ENCODE measurements around the gene VPS13D.
A peak's percentile ranks its signal among the peaks of the same experiment; 100 is the strongest.

Gene VPS13D

DNA sequence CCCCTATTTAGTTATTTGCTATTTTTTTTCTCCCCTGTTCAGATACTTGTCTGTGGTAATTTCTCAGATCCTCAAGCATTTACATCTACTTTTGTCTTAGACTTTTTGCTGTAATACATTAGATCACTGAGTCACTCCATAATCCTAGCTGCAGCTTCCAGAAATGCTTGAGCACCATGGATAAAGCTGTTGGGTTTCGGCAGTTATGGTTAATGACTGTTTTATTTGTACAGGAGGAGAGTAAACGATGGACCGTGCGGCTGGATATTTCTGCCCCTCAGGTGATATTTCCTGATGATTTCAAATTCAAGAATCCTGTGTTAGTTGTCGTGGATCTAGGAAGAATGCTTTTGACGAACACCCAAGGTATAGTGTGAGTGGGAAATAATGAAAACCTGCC lies 42.9 kb downstream of the VPS13D start:
- H3K9me3 ChIP-seq = no peaks in the 10 kb centered on the region
- H3K4me1 ChIP-seq (ENCODE audit: control insufficient read depth in 1 of 2, insufficient read depth in 1 of 2, low read depth in 1 of 2, low read length in 1 of 2) = no peaks in the 10 kb centered on the region
- TF ChIP-seq, protein P1, sequence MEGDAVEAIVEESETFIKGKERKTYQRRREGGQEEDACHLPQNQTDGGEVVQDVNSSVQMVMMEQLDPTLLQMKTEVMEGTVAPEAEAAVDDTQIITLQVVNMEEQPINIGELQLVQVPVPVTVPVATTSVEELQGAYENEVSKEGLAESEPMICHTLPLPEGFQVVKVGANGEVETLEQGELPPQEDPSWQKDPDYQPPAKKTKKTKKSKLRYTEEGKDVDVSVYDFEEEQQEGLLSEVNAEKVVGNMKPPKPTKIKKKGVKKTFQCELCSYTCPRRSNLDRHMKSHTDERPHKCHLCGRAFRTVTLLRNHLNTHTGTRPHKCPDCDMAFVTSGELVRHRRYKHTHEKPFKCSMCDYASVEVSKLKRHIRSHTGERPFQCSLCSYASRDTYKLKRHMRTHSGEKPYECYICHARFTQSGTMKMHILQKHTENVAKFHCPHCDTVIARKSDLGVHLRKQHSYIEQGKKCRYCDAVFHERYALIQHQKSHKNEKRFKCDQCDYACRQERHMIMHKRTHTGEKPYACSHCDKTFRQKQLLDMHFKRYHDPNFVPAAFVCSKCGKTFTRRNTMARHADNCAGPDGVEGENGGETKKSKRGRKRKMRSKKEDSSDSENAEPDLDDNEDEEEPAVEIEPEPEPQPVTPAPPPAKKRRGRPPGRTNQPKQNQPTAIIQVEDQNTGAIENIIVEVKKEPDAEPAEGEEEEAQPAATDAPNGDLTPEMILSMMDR (IDR thresholded peaks at IDR 0.05) = no peak
- no peak overlapping the region for H3K27ac ChIP-seq
- peaks cover 99% of the 10 kb centered on the region for H3K36me3 ChIP-seq
- no peaks in the 10 kb centered on the region for H3K27me3 ChIP-seq
- no peak overlapping the region for H3K4me3 ChIP-seq (ENCODE audit: low read depth in 1 of 2, low read length in 1 of 2)

DNA sequence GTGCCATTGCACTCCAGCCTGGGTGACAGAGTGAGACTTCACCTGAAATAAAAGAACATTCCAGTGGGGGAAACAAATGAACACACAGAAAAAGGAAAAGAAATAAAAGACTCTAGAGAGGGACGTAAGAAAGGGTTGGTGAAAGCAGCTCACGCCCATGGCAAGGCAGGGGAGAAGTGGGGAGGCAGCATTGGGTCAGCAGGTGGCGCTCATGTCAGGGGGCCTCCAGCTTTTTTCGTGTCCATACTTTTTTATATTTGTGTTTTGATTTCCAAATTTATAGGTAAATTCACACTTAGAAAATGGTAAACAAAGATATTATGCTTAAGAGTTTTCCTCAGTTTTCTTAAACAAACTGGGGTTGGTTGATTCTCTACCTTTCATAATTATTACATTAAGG lies 45.5 kb downstream of the VPS13D start:
- TF ChIP-seq, protein P1 (IDR thresholded peaks at IDR 0.05) = no peak
- Histone ChIP-seq H3K27ac (no peak overlapping the region), H3K4me3 (ENCODE audit: low read depth in 1 of 2, low read length in 1 of 2) (no peak overlapping the region), H3K27me3 (no peaks in the 10 kb centered on the region), H3K9me3 (no peaks in the 10 kb centered on the region), H3K36me3 (peaks cover 97% of the 10 kb centered on the region), H3K4me1 (ENCODE audit: control insufficient read depth in 1 of 2, insufficient read depth in 1 of 2, low read depth in 1 of 2, low read length in 1 of 2) (no peaks in the 10 kb centered on the region)

DNA sequence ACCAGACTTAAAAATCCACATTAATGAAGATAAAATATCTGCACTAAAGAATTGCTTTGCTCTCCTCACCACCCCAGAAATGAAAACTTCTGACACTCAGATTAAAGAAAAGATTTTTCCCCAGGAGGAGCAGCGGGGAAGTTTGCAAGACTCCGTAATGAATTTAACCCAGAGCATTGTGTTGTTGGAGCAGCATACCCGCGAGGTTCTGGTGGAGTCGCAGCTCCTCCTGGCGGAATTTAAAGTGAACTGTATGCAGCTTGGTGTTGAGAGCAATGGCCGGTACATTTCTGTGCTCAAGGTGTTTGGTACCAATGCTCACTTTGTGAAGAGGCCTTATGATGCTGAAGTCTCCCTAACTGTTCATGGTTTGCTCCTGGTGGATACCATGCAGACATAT lies 46.4 kb downstream of the VPS13D start:
- TF ChIP-seq, protein P1 (IDR thresholded peaks at IDR 0.05) = peak; percentile 19
- H3K4me1 ChIP-seq (ENCODE audit: control insufficient read depth in 1 of 2, insufficient read depth in 1 of 2, low read depth in 1 of 2, low read length in 1 of 2) = no peaks in the 10 kb centered on the region
- H3K36me3 ChIP-seq = peaks cover 96% of the 10 kb centered on the region

DNA sequence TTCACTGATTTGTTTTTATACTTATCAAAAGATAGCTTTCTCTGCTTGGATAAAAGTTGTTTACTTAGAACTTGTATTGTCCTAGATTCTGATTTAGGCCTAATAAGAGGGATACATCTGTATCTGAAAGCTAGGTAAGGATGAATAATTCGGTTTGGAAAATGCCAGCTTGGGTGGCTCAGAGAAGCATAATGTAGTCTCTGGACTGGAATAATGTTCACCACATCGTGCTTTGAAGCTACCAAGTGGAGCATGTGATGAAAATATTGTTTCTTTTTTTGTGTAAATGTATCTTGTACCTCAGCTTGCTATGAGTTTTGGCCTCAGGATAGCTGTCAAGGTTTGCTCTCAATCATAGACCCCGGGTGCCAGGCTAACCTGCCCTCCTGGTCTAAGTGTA lies 49.2 kb downstream of the VPS13D start:
- H3K27ac ChIP-seq = no peak overlapping the region
- peaks cover 97% of the 10 kb centered on the region for H3K36me3 ChIP-seq
- no peaks in the 10 kb centered on the region for H3K27me3 ChIP-seq
- H3K4me3 ChIP-seq (ENCODE audit: low read depth in 1 of 2, low read length in 1 of 2) = no peak overlapping the region
- TF ChIP-seq, protein P1 (IDR thresholded peaks at IDR 0.05) = no peak
- no peaks in the 10 kb centered on the region for H3K4me1 ChIP-seq (ENCODE audit: control insufficient read depth in 1 of 2, insufficient read depth in 1 of 2, low read depth in 1 of 2, low read length in 1 of 2)
- no peaks in the 10 kb centered on the region for H3K9me3 ChIP-seq

More for the DNA sequence above, 46.4 kb downstream of the VPS13D start:
- Histone ChIP-seq H3K4me3 (ENCODE audit: low read depth in 1 of 2, low read length in 1 of 2) (no peak overlapping the region), H3K9me3 (no peaks in the 10 kb centered on the region), H3K27me3 (no peaks in the 10 kb centered on the region), H3K27ac (no peak overlapping the region)

DNA sequence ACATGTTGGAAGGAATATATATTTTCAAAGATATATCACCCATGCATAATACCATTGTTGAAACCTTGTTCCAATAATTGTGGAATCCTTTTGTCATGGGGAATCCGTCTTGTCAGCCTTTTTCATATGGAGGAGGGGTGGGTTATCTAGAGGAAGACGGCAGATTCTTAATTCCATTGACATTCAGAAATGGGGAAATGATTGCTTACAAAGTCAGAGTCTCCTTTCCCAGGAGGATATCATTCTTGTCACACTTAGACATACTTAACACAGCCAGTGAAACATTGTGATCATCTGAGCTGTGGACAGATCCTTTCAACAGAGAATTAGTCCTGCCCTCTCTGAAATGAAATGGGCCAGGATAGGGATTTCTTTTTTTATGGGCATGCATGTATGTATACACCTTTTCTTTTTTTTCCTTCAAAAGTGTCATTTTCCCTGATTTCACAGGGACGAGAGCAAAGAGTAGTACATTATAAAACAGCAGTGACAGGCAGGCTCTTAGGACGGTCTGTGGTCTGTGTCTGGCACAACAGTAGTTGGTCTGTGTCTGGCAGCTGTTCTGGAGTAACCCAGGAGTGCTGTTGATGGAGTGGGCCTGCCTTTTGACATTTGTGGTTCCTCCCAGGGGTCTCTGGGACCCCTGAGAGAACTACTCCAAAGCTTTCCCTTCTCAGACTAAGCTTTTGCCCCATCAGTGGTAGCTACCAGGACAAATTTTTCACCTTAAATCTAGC lies 50.1 kb downstream of the VPS13D start:
- TF ChIP-seq, protein P1 (IDR thresholded peaks at IDR 0.05) = no peak
- Histone ChIP-seq H3K4me1 (ENCODE audit: control insufficient read depth in 1 of 2, insufficient read depth in 1 of 2, low read depth in 1 of 2, low read length in 1 of 2) (no peaks in the 10 kb centered on the region), H3K27ac (no peak overlapping the region), H3K36me3 (peaks cover 97% of the 10 kb centered on the region), H3K27me3 (no peaks in the 10 kb centered on the region), H3K4me3 (ENCODE audit: low read depth in 1 of 2, low read length in 1 of 2) (no peak overlapping the region), H3K9me3 (no peaks in the 10 kb centered on the region)
